ENCODE data around the gene A4GALT.

Gene A4GALT

DNA sequence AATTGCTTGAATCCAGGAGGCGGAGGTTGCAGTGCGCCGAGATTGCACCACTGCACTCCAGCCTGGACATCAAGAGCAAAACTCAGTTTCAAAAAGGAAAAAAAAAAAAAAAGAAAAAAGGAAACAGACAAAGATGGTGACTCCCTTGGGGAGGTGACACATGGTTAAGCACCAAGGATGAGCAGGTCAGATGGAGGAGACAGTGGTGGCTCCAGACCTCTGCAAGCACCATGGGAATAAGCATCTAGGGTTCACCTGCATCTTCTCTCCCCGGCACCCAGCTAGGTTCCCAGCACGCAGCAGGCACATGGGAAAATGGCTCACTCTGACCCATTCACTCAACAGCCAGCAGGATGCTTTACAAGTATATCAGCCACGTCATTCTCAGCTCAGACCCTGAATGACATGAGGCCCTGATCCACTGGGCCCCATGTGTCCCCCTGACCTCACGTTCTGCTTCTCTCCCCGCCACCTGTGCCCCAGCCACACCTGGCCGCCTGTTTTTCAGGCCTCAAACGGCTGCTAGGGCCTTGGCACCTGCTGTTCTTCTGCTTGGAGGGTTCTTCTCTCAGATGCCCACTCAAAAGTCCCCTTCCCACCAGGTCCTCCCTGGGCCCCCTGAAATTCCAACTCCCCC lies 24.2 kb downstream of the A4GALT start:
- Histone ChIP-seq H3K4me2 (ENCODE audit: low read depth, low read length, poor library complexity, severe bottlenecking) (no peak overlapping the region), H3K4me3 (ENCODE audit: low read length, poor library complexity, severe bottlenecking) (no peak overlapping the region), H3K9me2 (replicated peaks; ENCODE audit: low read depth, low read length) (no peaks in the 10 kb centered on the region), H3K79me2 (ENCODE audit: insufficient read depth, low read length) (no peaks in the 10 kb centered on the region), H2AFZ (ENCODE audit: low read length) (no peak overlapping the region), H3K4me1 (ENCODE audit: insufficient read depth, low read length, poor library complexity, severe bottlenecking) (no peaks in the 10 kb centered on the region), H3K36me3 (ENCODE audit: insufficient read depth, low read length) (no peaks in the 10 kb centered on the region), H4K20me1 (ENCODE audit: insufficient read depth, low read length, poor library complexity, severe bottlenecking) (no peaks in the 10 kb centered on the region), H3K9ac (ENCODE audit: low read depth, low read length, poor library complexity, severe bottlenecking) (no peak overlapping the region), H3F3A (ENCODE audit: low read depth) (no peaks in the 10 kb centered on the region), H3K27me3 (ENCODE audit: insufficient read depth, low read length, poor library complexity, severe bottlenecking) (no peaks in the 10 kb centered on the region), H3K9me3 (ENCODE audit: insufficient read depth, low read depth, low read length) (no peaks in the 10 kb centered on the region)
- TF ChIP-seq EZH2phosphoT487 (IDR thresholded peaks at IDR 0.05; ENCODE audit: borderline replicate concordance): no peak
- TF ChIP-seq, protein P1, sequence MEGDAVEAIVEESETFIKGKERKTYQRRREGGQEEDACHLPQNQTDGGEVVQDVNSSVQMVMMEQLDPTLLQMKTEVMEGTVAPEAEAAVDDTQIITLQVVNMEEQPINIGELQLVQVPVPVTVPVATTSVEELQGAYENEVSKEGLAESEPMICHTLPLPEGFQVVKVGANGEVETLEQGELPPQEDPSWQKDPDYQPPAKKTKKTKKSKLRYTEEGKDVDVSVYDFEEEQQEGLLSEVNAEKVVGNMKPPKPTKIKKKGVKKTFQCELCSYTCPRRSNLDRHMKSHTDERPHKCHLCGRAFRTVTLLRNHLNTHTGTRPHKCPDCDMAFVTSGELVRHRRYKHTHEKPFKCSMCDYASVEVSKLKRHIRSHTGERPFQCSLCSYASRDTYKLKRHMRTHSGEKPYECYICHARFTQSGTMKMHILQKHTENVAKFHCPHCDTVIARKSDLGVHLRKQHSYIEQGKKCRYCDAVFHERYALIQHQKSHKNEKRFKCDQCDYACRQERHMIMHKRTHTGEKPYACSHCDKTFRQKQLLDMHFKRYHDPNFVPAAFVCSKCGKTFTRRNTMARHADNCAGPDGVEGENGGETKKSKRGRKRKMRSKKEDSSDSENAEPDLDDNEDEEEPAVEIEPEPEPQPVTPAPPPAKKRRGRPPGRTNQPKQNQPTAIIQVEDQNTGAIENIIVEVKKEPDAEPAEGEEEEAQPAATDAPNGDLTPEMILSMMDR (conservative IDR thresholded peaks at IDR 0.05; ENCODE audit: low read length): no peak

GRCh38 chr22:42695294-42695693 lies 25.4 kb downstream of the A4GALT start:
- Histone ChIP-seq H3K9me3 (ENCODE audit: insufficient read depth, low read depth, low read length) (no peaks in the 10 kb centered on the region), H3F3A (ENCODE audit: low read depth) (no peaks in the 10 kb centered on the region), H3K4me1 (ENCODE audit: insufficient read depth, low read length, poor library complexity, severe bottlenecking) (no peaks in the 10 kb centered on the region), H3K27me3 (ENCODE audit: insufficient read depth, low read length, poor library complexity, severe bottlenecking) (no peaks in the 10 kb centered on the region), H3K9me2 (replicated peaks; ENCODE audit: low read depth, low read length) (no peaks in the 10 kb centered on the region), H3K4me3 (ENCODE audit: low read length, poor library complexity, severe bottlenecking) (no peak overlapping the region), H4K20me1 (ENCODE audit: insufficient read depth, low read length, poor library complexity, severe bottlenecking) (no peaks in the 10 kb centered on the region), H3K36me3 (ENCODE audit: insufficient read depth, low read length) (no peaks in the 10 kb centered on the region), H3K4me2 (ENCODE audit: low read depth, low read length, poor library complexity, severe bottlenecking) (no peak overlapping the region), H3K9ac (ENCODE audit: low read depth, low read length, poor library complexity, severe bottlenecking) (no peak overlapping the region), H2AFZ (ENCODE audit: low read length) (no peak overlapping the region), H3K79me2 (ENCODE audit: insufficient read depth, low read length) (no peaks in the 10 kb centered on the region)
- TF ChIP-seq EZH2phosphoT487 (IDR thresholded peaks at IDR 0.05; ENCODE audit: borderline replicate concordance): no peak
- TF ChIP-seq, protein P1 (conservative IDR thresholded peaks at IDR 0.05; ENCODE audit: low read length): no peak

- H3K36me3 ChIP-seq (ENCODE audit: insufficient read depth, low read length): no peaks in the 10 kb centered on the region
- no peaks in the 10 kb centered on the region for H3K27me3 ChIP-seq (ENCODE audit: insufficient read depth, low read length, poor library complexity, severe bottlenecking)
Observed at GRCh38 chr22:42693763-42694683, 26.6 kb downstream of the A4GALT start.

More at GRCh38 chr22:42693763-42694683, 26.6 kb downstream of the A4GALT start:
- Histone ChIP-seq H3K4me3 (ENCODE audit: low read length, poor library complexity, severe bottlenecking) (no peak overlapping the region), H3K79me2 (ENCODE audit: insufficient read depth, low read length) (no peaks in the 10 kb centered on the region), H4K20me1 (ENCODE audit: insufficient read depth, low read length, poor library complexity, severe bottlenecking) (no peaks in the 10 kb centered on the region), H3K4me2 (ENCODE audit: low read depth, low read length, poor library complexity, severe bottlenecking) (no peak overlapping the region), H3K9ac (ENCODE audit: low read depth, low read length, poor library complexity, severe bottlenecking) (no peak overlapping the region), H3F3A (ENCODE audit: low read depth) (no peaks in the 10 kb centered on the region), H3K4me1 (ENCODE audit: insufficient read depth, low read length, poor library complexity, severe bottlenecking) (no peaks in the 10 kb centered on the region), H3K9me2 (replicated peaks; ENCODE audit: low read depth, low read length) (no peaks in the 10 kb centered on the region), H2AFZ (ENCODE audit: low read length) (no peak overlapping the region), H3K9me3 (ENCODE audit: insufficient read depth, low read depth, low read length) (no peaks in the 10 kb centered on the region)
- no peak for TF ChIP-seq EZH2phosphoT487 (IDR thresholded peaks at IDR 0.05; ENCODE audit: borderline replicate concordance)
- TF ChIP-seq, protein P1 (conservative IDR thresholded peaks at IDR 0.05; ENCODE audit: low read length): no peak

All from Loucy (cell line).